DOHH2 (cell line): ENCODE data around the gene CBX7.

Source experiments
- H3F3A ChIP-seq: fragments of 200-600 bp; sonication (generic), shearing (Covaris generic); 2 replicates; pipeline ENCODE4 v1.6.0; 2016; ENCODE audit warnings: antibody characterized with exemption, mild to moderate bottlenecking; ENCODE audit not compliant: control insufficient read depth, insufficient read depth
- H3K27ac ChIP-seq: fragments of 200-600 bp; sonication (generic); 2 replicates; pipeline ENCODE4 v1.5.1; 2014; ENCODE audit warnings: low read depth, mild to moderate bottlenecking, low read length, moderate library complexity
- H3K27me3 ChIP-seq: fragments of 200-600 bp; sonication (generic); 2 replicates; pipeline ENCODE4 v1.6.1; 2014; ENCODE audit warnings: mild to moderate bottlenecking, low read length, mixed read lengths; ENCODE audit not compliant: control insufficient read depth
- H3K36me3 ChIP-seq: fragments of 200-600 bp; sonication (generic); 2 replicates; pipeline ENCODE4 v1.6.1; 2014; ENCODE audit warnings: mild to moderate bottlenecking, low read length, moderate library complexity, mixed read lengths; ENCODE audit not compliant: control insufficient read depth
- H3K4me1 ChIP-seq: fragments of 200-600 bp; sonication (generic); 2 replicates; pipeline ENCODE4 v1.6.1; 2014; ENCODE audit warnings: mild to moderate bottlenecking, low read length, mixed read lengths; ENCODE audit not compliant: control insufficient read depth
- H3K4me2 ChIP-seq: fragments of 200-600 bp; sonication (generic); 2 replicates; pipeline ENCODE4 v1.6.0; 2014; ENCODE audit warnings: mild to moderate bottlenecking, low read length, moderate library complexity
- H3K4me3 ChIP-seq: fragments of 200-600 bp; sonication (generic); 2 replicates; pipeline ENCODE4 v1.5.1; 2014; ENCODE audit warnings: mild to moderate bottlenecking, low read length, mixed read lengths
- H3K79me2 ChIP-seq: fragments of 200-600 bp; sonication (generic); 2 replicates; pipeline ENCODE4 v1.6.1; 2014; ENCODE audit warnings: mild to moderate bottlenecking, low read length, mixed read lengths; ENCODE audit not compliant: control insufficient read depth
- H3K9me2 ChIP-seq: fragments of 200-600 bp; sonication (generic); replicated peaks from 2 replicates; pipeline ENCODE4 v1.6.1; 2014; ENCODE audit warnings: mild to moderate bottlenecking, low read length, mixed read lengths; ENCODE audit not compliant: control insufficient read depth
- H3K9me3 ChIP-seq: fragments of 200-600 bp; sonication (generic); 2 replicates; pipeline ENCODE4 v1.6.1; 2014; ENCODE audit warnings: antibody characterized with exemption, low read length, mixed read lengths; ENCODE audit not compliant: control insufficient read depth, insufficient read depth
- H4K20me1 ChIP-seq: fragments of 200-600 bp; sonication (generic); 2 replicates; pipeline ENCODE4 v1.6.0; 2014; ENCODE audit warnings: low read depth, mild to moderate bottlenecking, antibody characterized with exemption, low read length, moderate library complexity; ENCODE audit not compliant: control insufficient read depth, insufficient read depth
- EZH2phosphoT487 ChIP-seq: fragments of 200-600 bp; sonication (generic); IDR thresholded peaks from 2 replicates; pipeline ENCODE4 v1.6.1; 2017; ENCODE audit warnings: borderline replicate concordance, mild to moderate bottlenecking, antibody characterized with exemption, low read length, moderate library complexity, mixed read lengths
- TF ChIP-seq, protein P1 (sequence below): fragments of 200-600 bp; sonication (generic); IDR thresholded peaks from one replicate; pipeline ENCODE4 v1.5.1; 2014; ENCODE audit warnings: antibody characterized with exemption, mild to moderate bottlenecking, low read depth, low read length; ENCODE audit not compliant: poor library complexity, severe bottlenecking

CBX7 gene

DNA sequence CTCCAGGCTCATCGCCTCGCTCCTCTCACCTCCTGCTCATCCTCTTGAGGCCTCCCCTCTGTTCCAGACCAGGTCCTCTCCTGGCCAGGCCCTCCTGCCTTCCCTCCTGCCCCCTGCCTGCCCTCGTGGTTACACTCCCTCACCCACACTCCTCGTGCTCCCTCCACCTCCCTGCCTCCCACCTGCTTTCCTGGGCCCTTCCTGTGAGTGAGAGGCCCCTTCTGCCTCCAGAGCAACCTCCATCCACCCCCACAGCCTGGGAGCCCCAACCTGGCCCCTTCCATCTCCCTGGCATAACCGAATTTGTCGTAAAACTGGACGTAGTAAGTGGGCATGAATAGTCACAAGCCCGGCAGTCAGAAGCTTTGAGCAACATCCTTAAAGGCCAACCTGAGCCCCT lies 70.9 kb downstream of the CBX7 start:
- no peak overlapping the region for H3K4me2 ChIP-seq
- no peak overlapping the region for H3K27ac ChIP-seq
- H3K36me3 ChIP-seq = no peaks in the 10 kb centered on the region
- H3K4me3 ChIP-seq = no peak overlapping the region
- peaks cover 4% of the 10 kb centered on the region; the same call in 1 of the 2 replicates for H3K79me2 ChIP-seq
- H3K9me2 ChIP-seq = no peaks in the 10 kb centered on the region
- no peaks in the 10 kb centered on the region for H4K20me1 ChIP-seq
- no peaks in the 10 kb centered on the region for H3K27me3 ChIP-seq
- H3K9me3 ChIP-seq = no peaks in the 10 kb centered on the region
- H3F3A ChIP-seq = no peaks in the 10 kb centered on the region
- H3K4me1 ChIP-seq = peaks cover 22% of the 10 kb centered on the region
- no peak for TF ChIP-seq EZH2phosphoT487
- TF ChIP-seq, protein P1, sequence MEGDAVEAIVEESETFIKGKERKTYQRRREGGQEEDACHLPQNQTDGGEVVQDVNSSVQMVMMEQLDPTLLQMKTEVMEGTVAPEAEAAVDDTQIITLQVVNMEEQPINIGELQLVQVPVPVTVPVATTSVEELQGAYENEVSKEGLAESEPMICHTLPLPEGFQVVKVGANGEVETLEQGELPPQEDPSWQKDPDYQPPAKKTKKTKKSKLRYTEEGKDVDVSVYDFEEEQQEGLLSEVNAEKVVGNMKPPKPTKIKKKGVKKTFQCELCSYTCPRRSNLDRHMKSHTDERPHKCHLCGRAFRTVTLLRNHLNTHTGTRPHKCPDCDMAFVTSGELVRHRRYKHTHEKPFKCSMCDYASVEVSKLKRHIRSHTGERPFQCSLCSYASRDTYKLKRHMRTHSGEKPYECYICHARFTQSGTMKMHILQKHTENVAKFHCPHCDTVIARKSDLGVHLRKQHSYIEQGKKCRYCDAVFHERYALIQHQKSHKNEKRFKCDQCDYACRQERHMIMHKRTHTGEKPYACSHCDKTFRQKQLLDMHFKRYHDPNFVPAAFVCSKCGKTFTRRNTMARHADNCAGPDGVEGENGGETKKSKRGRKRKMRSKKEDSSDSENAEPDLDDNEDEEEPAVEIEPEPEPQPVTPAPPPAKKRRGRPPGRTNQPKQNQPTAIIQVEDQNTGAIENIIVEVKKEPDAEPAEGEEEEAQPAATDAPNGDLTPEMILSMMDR = no peak

DNA sequence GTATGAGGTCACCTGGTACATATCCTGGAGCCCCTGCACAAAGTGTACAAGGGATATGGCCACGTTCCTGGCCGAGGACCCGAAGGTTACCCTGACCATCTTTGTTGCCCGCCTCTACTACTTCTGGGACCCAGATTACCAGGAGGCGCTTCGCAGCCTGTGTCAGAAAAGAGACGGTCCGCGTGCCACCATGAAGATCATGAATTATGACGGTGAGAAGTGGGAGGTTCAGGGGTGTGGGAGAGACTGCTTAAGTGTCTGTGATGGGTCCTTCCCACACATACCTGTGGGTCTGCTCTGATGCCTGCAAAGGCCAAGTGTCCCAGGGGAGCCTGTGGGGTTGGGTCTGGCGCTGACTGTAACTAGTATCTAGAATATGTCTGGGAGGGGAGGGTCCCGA lies 71.5 kb downstream of the CBX7 start:
- Histone ChIP-seq H3K36me3 (no peaks in the 10 kb centered on the region), H3K27me3 (no peaks in the 10 kb centered on the region), H3K4me3 (no peak overlapping the region), H3K4me2 (no peak overlapping the region), H3K9me3 (no peaks in the 10 kb centered on the region), H3K9me2 (no peaks in the 10 kb centered on the region), H3F3A (no peaks in the 10 kb centered on the region), H4K20me1 (no peaks in the 10 kb centered on the region), H3K79me2 (peaks cover 4% of the 10 kb centered on the region; the same call in 1 of the 2 replicates), H3K27ac (no peak overlapping the region), H3K4me1 (peaks cover 28% of the 10 kb centered on the region)
- TF ChIP-seq, protein P1 = no peak
- no peak for TF ChIP-seq EZH2phosphoT487
